Common myeloid progenitor, CD34-positive (primary cell): ENCODE data around the gene GATA5.

ENCODE experiments used
- CTCF ChIA-PET: fragments of 350-600 bp; sonication (Branson Sonifier 250); formaldehyde crosslinking; loops from one replicate; lab custom pipeline; 2021; ENCODE audit warnings: antibody characterized with exemption; lab: Charles Lee
- POLR2A ChIA-PET: fragments of 350-600 bp; sonication (Branson Sonifier 250); formaldehyde crosslinking; loops from one replicate; lab custom pipeline; 2021; ENCODE audit warnings: antibody characterized with exemption; lab: Charles Lee
- DNase-seq, 3 donors: peaks; one replicate each; pipeline versions ENCODE4 v3.0.0 to v3.0.0-alpha.2; 2013
- H3K27ac ChIP-seq, 2 experiments: 1 replicate in 1 of 2; 2 replicates in 1 of 2; pipeline ENCODE4 v1.7.0; 2013; ENCODE audit warnings: inconsistent platforms in 2 of 2, low read length in 2 of 2, mild to moderate bottlenecking in 2 of 2, low read depth in 1 of 2, moderate library complexity in 1 of 2; ENCODE audit not compliant: severe bottlenecking in 2 of 2, insufficient read depth in 1 of 2, poor library complexity in 1 of 2
- H3K27me3 ChIP-seq, 5 experiments: replicated peaks in 2 of 5; 1 replicate in 3 of 5; 2 replicates in 2 of 5; pipeline versions ENCODE4 v1.6.1 to v1.7.0; 2013; ENCODE audit warnings: low read length in 4 of 5, mild to moderate bottlenecking in 2 of 5, moderate library complexity in 2 of 5, inconsistent platforms in 1 of 5; ENCODE audit not compliant: insufficient read depth in 5 of 5, control insufficient read depth in 4 of 5
- H3K36me3 ChIP-seq, 4 experiments: 1 replicate in 2 of 4; 2 replicates in 2 of 4; pipeline versions ENCODE4 v1.6.1 to v1.7.0; 2013; ENCODE audit warnings: low read length in 3 of 4, control low read depth in 1 of 4, mild to moderate bottlenecking in 1 of 4; ENCODE audit not compliant: control insufficient read depth in 4 of 4, insufficient read depth in 4 of 4
- H3K4me1 ChIP-seq, 4 experiments: 1 replicate in 3 of 4; 2 replicates in 1 of 4; pipeline versions ENCODE4 v1.6.1 to v1.7.1; 2013; ENCODE audit warnings: low read length in 3 of 4, mild to moderate bottlenecking in 3 of 4, control low read depth in 1 of 4, inconsistent platforms in 1 of 4, moderate library complexity in 1 of 4; ENCODE audit not compliant: control insufficient read depth in 4 of 4, insufficient read depth in 4 of 4; ENCODE audit errors: control extremely low read depth in 1 of 4
- H3K4me3 ChIP-seq, 7 experiments: 1 replicate in 4 of 7; 2 replicates in 3 of 7; pipeline versions ENCODE4 v1.5.1 to v1.7.0; 2013; ENCODE audit warnings: mild to moderate bottlenecking in 7 of 7, low read length in 6 of 7, moderate library complexity in 6 of 7, inconsistent platforms in 2 of 7, low read depth in 2 of 7, control low read depth in 1 of 7; ENCODE audit not compliant: insufficient read depth in 4 of 7, control insufficient read depth in 1 of 7; ENCODE audit errors: extremely low read depth in 1 of 7
- H3K9me3 ChIP-seq, 5 experiments: 1 replicate in 4 of 5; 2 replicates in 1 of 5; pipeline versions ENCODE4 v1.6.1 to v1.7.1; 2013; ENCODE audit warnings: low read length in 4 of 5, mild to moderate bottlenecking in 2 of 5, inconsistent platforms in 1 of 5, low read depth in 1 of 5, moderate library complexity in 1 of 5; ENCODE audit not compliant: control insufficient read depth in 4 of 5, insufficient read depth in 2 of 5; ENCODE audit errors: control extremely low read depth in 1 of 5
- WGBS: methylation state at CpG from one replicate; pipeline ENCODE4 v1.1.5; 2013; ENCODE audit not compliant: insufficient coverage; 5-methylcytosine and 5-hydroxymethylcytosine counted together

Gene GATA5

DNA sequence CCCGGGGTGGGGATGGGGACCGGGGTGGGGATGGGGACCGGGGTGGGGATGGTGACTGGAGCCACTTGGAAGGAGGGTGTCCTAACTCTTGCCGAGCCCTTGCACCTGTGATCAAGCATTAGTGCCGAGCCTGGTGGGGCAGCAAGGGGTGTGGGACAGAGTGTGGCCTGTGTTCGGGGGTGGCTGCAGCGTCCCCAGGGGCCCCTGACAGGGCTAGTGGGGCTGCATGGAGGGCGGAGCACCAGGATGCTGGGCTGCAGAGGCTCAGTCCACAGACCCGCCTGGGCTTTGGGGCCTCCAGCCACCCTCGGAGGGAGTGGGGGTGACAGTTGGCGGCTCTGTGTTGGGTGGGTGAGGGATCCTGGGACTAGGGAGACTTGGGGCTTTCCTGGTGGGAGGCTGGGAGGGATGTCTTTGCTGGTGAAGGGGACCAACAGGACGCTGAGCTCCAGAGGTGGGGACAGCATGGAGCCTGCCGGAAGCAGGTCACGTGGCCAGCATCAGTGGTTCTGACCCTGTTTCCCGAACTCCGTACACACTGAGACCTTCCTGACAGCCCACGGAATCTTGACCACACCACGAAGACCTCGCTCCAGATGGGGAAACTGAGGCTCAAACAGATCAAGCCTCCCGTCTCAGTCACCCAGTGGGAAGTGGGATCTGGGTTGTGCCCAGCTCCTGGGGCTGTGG lies 53.0 kb downstream of the GATA5 start:
- Histone ChIP-seq H3K4me3 (no peak overlapping the region), H3K36me3 (no peaks in the 10 kb centered on the region), H3K27me3 (peaks cover 0 to 20% (median 0%) of the 10 kb centered on the region in 5 experiments), H3K9me3 (no peaks in the 10 kb centered on the region), H3K4me1 (no peaks in the 10 kb centered on the region), H3K27ac (no peak overlapping the region)
- no peak for DNase-seq
- ChIA-PET POLR2A (interaction anchor here (0.6 kb wide), 2 partner anchors 39 to 295 kb away, joined by 3 to 12 read pairs; no protein-coding TSS in a partner anchor), CTCF (no interaction called here)
- 78% methylated on average over 14 of the region's 20 CpGs for WGBS

DNA sequence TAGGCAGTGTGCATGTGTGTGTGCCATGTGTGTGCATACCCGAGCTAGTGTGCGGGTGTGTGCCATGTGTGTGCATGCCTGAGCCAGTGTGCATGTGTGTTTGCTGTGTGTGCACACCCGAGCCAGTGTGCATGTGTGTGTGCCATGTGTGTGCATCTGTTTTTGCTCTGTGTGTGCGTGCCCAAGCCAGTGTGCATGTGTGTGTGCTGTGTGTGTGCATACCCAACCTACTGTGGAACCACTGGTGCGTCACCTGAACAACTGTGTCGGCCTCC lies 54.1 kb downstream of the GATA5 start:
- Histone ChIP-seq H3K9me3 (no peaks in the 10 kb centered on the region), H3K4me1 (no peaks in the 10 kb centered on the region), H3K36me3 (no peaks in the 10 kb centered on the region), H3K27ac (no peak overlapping the region), H3K4me3 (no peak overlapping the region), H3K27me3 (peaks cover 0 to 20% (median 0%) of the 10 kb centered on the region in 5 experiments)
- DNase-seq = no peak
- WGBS = 77% methylated on average over 5 of the region's 6 CpGs
- ChIA-PET POLR2A (no interaction called here), CTCF (no interaction called here)

DNA sequence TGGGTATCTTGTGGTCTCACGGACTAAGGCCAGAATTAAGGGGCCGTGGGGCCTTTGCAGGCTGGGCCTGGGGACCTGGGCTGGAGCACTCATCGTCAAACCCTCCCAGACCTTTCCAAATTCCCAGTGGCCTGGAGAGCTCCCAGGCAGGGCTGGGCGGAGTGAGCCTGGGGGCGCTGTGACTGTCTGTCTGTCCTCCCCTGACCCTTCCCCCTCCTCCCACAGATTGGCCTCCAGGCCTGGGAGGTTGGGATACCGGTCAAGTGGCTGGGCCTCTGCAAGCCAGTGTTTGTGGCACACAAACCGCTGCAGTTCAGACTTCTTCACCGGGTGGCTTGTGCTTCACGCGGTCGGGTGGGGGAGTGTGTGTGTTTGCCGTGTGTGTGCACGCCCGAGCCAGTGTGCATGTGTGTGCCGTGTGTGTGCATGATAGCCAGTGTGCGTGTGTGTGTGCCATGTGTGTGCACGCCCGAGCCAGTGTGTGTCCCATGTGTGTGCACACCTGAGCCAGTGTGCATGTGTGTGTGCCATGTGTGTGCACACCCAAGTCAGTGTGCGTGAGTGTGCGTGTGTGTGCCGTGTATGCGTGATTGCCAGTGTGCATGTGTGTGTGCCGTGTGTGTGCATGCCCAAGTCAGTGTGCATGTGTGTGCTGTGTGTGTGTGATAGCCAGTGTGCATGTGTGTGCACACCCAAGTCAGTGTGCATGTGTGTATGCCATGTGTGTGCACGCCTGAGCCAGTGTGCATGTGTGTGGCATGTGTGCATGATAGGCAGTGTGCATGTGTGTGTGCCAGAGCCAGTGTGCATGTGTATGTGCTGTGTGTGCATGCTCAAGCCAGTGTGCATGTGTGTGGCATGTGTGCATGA lies 54.7 kb downstream of the GATA5 start:
- Histone ChIP-seq H3K27me3 (peaks cover 0 to 17% (median 0%) of the 10 kb centered on the region in 5 experiments), H3K27ac (no peak overlapping the region), H3K4me3 (no peak overlapping the region), H3K4me1 (no peaks in the 10 kb centered on the region), H3K9me3 (no peaks in the 10 kb centered on the region), H3K36me3 (no peaks in the 10 kb centered on the region)
- DNase-seq = no peak
- CTCF ChIA-PET = interaction anchor here (0.5 kb wide), 1 partner anchor 1196 kb away, joined by 3 read pairs; no protein-coding TSS in a partner anchor
- POLR2A ChIA-PET = no interaction called here
- 85% methylated on average over 8 of the region's 24 CpGs for WGBS

DNA sequence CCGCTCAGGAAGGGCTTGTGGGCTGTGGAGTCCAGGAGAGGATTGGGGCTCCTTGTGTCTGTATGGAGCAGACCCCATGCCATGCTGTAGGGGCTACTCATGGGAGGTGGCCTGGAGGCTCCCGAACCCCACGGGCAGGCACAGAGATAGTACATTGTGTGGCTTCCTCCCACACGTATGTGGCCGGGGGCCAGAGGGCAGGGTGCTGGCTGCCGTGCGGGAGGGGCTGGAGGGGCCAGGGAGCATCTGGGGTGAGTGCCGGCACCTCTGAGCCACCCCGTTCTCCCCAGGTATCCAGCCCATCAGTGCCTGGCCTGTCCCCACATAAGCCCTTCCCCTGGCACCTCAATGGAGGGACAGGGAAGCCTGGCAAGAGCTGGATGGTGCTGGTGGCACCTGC lies 56.0 kb downstream of the GATA5 start:
- H3K27me3 ChIP-seq = peaks cover 0 to 17% (median 0%) of the 10 kb centered on the region in 5 experiments

DNA sequence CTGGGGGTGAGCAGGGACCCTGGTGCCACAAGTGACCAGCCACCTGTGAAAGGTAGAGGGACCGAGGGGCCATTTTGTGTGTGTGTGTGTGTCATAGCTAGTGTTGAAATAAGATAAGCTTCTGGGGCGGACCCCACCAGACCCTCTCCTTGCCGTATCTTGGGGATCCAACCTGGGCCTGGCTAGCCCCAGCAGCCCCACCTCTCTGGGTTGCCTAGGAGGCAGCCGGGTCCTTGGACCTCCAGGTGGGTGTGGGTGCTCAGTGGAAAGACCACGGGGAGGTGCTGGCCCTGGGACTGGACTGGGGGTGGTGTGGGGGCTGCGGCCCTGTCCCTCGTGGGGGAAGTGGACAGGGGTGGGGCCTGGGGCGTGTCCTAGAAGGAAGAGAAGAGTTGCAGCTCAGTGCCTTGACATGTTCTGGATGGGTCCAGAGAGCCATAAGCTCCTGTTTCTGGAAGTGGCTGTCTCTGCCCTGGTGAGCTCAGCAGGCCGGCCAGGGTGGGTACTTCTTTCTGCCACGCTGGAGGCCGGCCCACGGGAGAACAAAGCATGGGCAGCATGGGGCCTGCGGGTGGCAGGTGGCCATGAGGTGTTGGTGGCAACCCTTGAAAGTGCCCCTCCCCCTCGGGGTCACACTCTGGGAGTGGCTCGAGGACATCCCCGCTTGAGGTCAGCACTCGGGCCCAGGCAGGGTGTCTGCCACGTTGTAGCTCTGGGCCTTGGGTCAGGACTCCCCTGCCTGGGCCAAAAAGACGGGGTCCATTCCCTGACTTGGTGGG lies 56.9 kb downstream of the GATA5 start:
- H3K9me3 ChIP-seq = no peaks in the 10 kb centered on the region
- 93% methylated on average over 12 of the region's 19 CpGs for WGBS
- no peaks in the 10 kb centered on the region for H3K4me1 ChIP-seq
- no peak overlapping the region for H3K4me3 ChIP-seq
- H3K36me3 ChIP-seq = no peaks in the 10 kb centered on the region
- DNase-seq = no peak
- H3K27me3 ChIP-seq = peaks cover 0 to 13% (median 0%) of the 10 kb centered on the region in 5 experiments
- H3K27ac ChIP-seq = no peak overlapping the region
- CTCF ChIA-PET = interaction anchor here (0.7 to 1.5 kb wide), 2 partner anchors 9 kb away, joined by 3 to 4 read pairs; no protein-coding TSS in a partner anchor
- POLR2A ChIA-PET = no interaction called here

More for the DNA sequence above, 56.0 kb downstream of the GATA5 start:
- Histone ChIP-seq H3K4me1 (no peaks in the 10 kb centered on the region), H3K27ac (no peak overlapping the region), H3K4me3 (no peak overlapping the region), H3K9me3 (no peaks in the 10 kb centered on the region), H3K36me3 (no peaks in the 10 kb centered on the region)
- 93% methylated on average over 8 of the region's 9 CpGs for WGBS
- no peak for DNase-seq
- ChIA-PET CTCF (interaction anchor here (1.5 kb wide), 1 partner anchor 10 kb away, joined by 3 read pairs; no protein-coding TSS in a partner anchor), POLR2A (no interaction called here)

DNA sequence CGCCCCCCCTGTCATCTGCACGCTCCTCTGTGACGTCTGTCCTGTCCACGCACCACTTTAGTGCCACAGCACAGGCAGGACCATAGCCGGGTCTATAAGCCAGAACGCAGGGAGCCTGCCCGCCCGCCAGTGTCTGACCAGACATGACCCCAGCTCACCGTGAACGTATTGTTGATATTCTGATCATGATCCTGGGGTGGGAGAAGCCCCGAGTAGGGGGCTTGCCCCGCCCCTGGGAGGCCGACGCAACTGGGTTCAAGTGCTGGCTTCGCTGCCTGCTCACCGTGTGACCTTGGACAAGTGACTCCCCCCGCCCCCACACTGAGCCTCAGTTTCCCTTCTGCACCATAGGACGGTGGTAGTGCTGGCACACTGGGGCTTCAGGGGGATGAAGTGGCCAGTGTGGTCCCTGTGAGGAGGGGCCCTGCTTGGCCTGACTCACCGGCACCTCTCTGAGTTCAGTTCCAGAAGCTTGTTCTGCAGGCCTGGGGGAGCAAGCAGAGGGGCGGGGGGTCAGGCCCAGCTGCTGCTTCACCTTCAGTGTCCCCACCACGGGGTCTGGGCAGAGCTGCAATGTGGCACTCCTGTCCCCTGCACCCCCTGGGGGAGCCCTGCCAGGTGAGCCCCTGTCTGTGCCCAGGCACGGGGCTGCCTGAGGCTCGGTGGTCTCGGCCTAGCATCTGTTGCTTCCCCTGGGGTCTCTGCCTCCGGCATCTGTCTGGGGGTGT lies 57.6 kb downstream of the GATA5 start:
- Histone ChIP-seq H3K4me3 (no peak overlapping the region), H3K27ac (no peak overlapping the region), H3K4me1 (no peaks in the 10 kb centered on the region), H3K9me3 (no peaks in the 10 kb centered on the region), H3K36me3 (no peaks in the 10 kb centered on the region), H3K27me3 (peaks cover 0 to 5% (median 0%) of the 10 kb centered on the region in 5 experiments)
- ChIA-PET POLR2A (no interaction called here), CTCF (interaction anchor here (0.7 kb wide), 1 partner anchor 8 kb away, joined by 4 read pairs; no protein-coding TSS in a partner anchor)
- 91% methylated on average over 17 of the region's 25 CpGs for WGBS
- DNase-seq = no peak
